Stimulated activated CD4-positive, alpha-beta T cell treated with anti-CD3 and anti-CD28 coated beads, Interleukin-15, amount 100 ng/mL, for 1 hour (primary cell): ENCODE results near the gene BPGM.

Experiments
- DNase-seq, 2 donors: peaks; one replicate each; pipeline ENCODE4 v3.0.0-alpha.2; 2020; ENCODE audit warnings: low read depth in 1 of 2, low spot score in 1 of 2

BPGM gene

DNA sequence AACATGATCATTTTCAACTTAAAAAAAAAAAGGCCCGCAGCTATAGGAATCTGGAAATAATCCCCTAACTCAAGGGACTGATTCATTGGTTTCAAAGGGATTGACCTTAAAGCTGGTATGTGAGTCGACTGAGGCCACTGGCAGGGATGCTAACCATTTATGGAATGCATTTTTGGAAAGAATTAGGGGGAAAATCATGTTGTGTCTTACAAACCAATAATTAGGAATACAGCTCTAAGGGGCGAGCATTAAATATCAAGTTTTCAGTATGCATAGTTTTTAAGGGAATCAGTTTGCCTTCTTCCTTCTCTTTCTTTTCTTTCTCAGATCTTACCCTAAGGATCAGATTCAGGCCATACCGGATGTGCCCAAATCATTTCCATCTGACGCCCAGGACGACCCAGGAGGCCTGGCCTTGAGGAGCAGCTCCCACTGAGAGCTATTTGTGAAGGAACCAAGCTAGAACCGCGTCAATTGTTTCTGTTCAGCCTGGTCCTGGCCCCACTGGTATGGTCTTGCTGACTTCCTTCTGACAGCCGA, 48.7 kb downstream of the BPGM start:
- DNase-seq = no peak

- no peak for DNase-seq
Observed at GRCh38 chr7:134696261-134696660, 49.6 kb downstream of the BPGM start.

GRCh38 chr7:134697205-134697886, 50.7 kb downstream of the BPGM start:
- no peak for DNase-seq

GRCh38 chr7:134698481-134698880, 51.8 kb downstream of the BPGM start:
- no peak for DNase-seq

- no peak for DNase-seq
Observed at GRCh38 chr7:134699021-134699818, 52.6 kb downstream of the BPGM start.

DNA sequence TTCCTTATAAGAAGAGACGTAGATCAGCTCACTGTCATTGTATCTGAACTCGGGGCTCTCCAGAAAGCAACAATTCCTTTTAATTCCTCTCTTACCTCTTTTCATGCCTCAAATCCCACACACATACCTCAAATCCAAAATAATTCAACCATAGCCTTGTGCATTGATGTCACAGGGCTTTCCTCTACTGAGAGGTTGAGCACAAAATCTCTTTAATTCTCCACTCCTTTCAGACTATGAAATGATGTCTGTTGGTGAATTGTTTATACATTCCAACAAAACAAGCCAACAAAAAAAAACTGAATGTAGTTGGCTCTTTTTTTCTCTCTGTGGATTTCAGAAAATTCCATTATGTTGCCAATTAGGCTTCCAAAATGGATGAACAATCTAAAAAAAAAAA, 53.2 kb downstream of the BPGM start:
- no peak for DNase-seq

GRCh38 chr7:134701272-134701671, 54.6 kb downstream of the BPGM start:
- no peak for DNase-seq

DNA sequence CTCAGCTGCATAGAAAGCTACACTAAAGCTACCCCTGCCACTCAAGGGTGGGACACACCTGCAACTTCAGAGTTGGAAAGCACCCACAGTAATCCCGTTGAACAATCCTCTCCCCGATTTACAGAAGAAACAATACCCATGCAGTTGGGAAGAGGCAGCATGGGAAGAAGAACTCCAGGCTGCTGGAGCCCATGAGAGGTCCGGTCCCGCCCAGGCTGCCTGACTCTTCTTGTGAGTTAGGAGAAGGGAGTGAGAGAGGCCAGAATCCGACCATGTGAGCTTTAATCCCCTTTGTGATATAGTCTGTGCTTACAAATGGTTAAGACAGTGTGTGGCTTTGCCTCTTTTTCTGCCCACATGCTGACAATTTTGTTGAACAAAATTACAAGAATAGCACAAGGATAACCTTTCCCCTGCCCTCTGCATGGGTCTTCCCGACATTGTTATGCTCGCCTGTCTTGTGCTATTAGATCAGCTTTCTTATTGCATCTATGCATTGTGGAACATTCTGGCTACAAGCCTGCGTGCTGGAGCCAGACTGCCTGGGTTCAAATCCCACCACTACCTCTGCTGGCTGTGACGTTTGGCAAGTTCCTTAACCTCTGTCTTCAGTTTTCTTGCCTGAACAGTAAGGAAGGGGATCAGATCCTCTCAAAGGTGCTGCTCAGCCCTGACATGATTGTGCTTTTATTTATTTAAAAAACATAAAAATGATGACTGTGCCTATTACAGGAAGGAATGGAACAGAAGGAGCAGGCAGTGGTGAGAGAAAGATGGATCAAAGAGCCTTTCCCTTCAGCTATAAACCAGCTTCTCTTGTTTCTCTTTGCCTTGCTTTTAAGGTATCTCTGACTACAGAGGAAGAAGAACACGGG, 56.0 kb downstream of the BPGM start:
- DNase-seq = no peak

DNA sequence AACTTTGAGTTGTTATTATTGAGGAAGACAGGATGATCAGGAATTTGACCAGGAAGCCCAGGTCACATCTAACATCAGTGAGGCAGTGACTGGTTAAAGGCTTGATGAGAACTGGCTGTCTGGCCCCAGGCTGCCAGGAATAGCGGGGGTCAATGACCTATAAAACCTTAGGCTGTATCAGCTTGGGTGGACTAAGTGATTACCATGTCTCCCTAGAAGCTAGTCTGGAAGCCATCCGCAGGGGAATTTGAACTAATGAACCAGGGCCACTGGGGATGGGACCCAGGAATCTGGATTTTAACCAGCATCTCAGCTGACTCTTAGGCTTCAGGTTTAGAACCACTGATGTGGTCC, 56.6 kb downstream of the BPGM start:
- DNase-seq = no peak

DNA sequence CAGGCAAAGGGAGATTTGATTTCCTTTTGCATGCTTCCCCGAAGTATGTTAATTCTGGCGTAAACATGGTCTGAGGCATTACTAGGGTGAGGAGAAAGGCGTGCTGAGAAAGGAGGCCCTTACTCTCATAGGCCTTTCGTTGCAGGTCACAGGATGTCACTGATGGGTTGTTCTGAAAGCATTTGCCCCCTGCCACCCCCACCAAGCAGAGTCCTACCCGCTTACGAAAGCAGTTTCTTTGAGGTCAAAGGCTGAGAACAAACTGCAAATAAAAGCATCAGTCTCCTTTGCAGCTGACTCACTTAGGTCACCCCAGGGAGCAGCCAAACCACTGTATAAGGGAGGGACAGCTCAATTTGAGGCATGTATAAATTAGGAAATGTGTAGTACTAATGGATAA, 57.1 kb downstream of the BPGM start:
- DNase-seq = no peak

DNA sequence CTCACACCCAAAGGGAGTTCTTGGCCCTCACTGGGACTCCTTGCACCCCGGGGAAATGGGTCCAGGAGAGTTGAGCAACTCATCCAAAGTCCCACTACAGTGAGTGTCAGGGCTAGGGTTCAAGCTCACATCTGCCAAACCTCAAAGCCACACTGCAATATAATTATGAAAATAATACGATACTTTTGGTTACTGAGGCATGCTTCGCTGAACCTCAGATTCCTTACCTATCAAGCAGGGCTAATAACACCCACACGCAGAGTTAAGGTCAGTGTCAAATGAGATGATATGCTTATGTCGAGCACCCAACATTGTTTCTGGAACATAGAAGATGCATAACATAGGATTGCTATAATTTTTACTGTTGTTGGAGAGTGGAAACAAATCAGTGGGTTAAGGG, 58.2 kb downstream of the BPGM start:
- DNase-seq = no peak

DNA sequence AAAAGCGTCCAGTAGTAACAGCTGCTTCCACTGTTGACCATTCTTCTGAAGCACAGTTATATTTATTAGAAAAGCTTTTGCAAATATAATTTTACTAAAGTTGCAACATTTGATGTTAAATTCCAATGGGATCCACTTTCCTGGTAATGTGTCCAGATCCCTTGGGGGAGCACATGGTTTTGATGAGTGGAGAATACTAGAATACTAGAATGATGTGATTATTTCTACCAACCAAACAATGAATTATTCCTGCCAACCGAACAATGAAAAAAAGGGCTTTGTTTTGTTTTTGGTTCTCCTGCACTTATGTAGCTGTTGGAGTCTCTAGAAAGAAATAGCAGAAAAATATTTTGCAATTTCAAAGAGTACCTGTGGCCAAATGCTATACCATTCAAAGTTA, 59.1 kb downstream of the BPGM start:
- no peak for DNase-seq

DNA sequence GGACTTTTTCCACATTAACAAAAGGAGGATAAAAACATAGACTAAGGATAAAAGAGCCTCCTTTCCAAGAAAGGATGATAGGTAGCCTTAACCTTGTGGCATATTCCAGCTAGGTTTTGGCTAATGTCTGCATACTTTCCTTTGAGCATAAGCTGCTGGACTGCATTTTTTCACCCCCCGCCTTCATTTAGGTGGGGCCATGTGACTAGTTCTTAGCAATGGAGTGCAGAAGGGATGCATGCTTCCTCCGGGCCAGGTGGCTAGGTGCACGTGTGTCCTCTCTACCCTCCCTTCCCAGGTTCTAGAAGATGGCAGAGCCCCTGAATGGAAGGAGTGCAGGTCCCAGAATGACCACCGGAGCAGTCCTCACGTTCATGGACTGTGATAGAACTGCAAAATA, 59.8 kb downstream of the BPGM start:
- no peak for DNase-seq

- DNase-seq = no peak
Observed at GRCh38 chr7:134707663-134708378, 61.2 kb downstream of the BPGM start.

DNA sequence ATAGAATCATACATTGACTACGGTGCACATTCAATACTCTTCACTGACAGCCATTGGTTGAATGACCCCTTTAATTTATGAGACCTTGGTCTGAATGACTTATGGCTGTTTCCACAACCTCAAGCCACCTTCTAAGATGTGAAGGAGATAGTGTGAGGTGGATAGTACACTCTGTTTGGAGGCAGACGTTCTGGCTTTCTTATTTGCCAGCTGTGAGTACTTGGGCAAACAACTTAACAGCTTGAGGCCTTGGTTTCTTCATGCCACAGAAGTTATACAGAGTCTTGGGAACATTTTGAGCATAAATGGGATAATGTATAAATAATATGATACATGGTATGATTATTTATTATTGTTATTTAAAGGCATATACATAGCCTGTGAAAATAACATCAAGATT, 62.0 kb downstream of the BPGM start:
- DNase-seq = no peak

DNA sequence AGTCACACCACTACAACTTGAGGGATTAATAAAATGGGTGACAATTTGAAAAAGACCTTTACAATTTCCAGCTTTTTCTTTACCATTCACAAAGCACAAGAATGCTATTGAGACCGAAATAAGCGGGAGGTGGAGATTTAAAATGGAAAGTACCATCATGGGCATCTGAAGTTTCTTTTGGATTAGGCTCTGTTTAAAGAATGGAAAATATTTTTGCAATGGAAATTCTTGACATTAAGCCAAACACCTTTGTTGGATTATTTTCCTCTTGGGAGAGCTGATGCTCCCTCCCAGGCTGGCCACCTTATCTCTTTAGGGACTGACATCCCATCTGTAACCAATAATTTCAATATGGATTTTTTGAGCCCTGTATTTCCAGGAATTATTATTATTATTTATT, 62.5 kb downstream of the BPGM start:
- no peak for DNase-seq

- DNase-seq = no peak
Observed at GRCh38 chr7:134710511-134710853, 63.8 kb downstream of the BPGM start.

DNA sequence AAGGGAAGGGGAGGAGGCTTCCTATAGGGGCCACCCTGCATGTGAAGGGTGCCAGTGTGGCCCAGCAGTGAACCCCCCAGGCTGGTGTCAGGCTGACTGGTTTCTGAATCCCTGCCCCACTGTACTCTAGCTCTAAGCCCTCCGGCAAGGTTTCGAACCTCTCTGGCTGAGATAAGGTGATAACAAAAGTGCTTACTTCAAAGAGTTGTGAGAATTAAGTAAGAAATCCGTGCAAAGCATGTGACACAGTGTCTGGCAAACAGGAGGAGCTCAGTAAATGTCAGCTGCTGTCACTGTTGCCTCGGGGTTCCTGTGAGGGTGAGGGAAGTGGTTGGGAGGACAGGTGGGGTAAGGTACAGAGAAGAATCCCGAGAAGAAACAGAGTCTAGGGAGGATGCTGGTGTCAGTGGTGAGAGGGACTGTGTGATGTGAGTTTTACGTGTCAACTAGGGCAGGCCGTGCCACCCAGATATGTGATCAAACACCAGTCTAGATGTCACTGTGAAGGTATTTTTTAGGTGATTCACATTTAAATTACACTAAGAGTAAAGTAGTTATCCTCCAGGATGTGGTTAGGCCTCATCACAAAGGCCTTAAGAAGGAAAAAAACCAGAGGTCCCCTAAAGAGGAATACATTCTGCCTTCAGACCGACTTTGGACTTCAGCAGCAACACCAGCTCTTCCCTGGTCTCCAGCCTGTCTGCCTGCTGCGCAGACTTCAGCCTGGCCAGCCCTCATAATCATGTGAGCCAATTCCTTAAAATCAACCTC, 64.4 kb downstream of the BPGM start:
- peak; percentile 3 to 24 for DNase-seq

DNA sequence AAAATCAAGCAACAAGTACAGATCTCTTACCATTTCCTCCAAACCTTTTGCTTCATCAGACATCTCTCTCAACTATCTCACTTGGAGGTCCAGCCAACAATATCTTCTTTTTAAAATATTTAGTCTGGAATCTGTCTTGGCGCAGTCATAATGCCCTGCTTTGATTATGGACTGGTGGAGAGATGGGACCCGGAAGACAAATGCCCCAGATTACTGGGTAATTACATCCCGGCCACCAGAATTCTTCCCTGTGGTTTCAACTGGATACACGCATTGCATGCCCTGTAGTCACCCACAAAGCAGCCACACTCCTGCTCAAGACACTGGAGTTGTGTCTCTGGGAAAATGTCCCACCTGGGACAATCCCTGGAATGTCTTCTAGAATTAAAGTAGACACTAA, 65.5 kb downstream of the BPGM start:
- DNase-seq = no peak

- no peak for DNase-seq
Observed at GRCh38 chr7:134714470-134715205, 68.0 kb downstream of the BPGM start.
